GM18505 (cell line): ENCODE data around the gene RASAL3.

Experiments
- ATAC-seq: cut with Tn5 transposase; IDR thresholded peaks from one replicate; pipeline ENCODE4 v1.9.1; 2021; ENCODE audit not compliant: unreplicated experiment
- POLR2A ChIP-seq: IDR thresholded peaks from 4 replicates; pipeline ENCODE4 v1.6.1; 2011; ENCODE audit warnings: borderline replicate concordance; ENCODE audit not compliant: insufficient read depth, insufficient read length; ENCODE audit errors: extremely low read depth

Gene RASAL3

DNA sequence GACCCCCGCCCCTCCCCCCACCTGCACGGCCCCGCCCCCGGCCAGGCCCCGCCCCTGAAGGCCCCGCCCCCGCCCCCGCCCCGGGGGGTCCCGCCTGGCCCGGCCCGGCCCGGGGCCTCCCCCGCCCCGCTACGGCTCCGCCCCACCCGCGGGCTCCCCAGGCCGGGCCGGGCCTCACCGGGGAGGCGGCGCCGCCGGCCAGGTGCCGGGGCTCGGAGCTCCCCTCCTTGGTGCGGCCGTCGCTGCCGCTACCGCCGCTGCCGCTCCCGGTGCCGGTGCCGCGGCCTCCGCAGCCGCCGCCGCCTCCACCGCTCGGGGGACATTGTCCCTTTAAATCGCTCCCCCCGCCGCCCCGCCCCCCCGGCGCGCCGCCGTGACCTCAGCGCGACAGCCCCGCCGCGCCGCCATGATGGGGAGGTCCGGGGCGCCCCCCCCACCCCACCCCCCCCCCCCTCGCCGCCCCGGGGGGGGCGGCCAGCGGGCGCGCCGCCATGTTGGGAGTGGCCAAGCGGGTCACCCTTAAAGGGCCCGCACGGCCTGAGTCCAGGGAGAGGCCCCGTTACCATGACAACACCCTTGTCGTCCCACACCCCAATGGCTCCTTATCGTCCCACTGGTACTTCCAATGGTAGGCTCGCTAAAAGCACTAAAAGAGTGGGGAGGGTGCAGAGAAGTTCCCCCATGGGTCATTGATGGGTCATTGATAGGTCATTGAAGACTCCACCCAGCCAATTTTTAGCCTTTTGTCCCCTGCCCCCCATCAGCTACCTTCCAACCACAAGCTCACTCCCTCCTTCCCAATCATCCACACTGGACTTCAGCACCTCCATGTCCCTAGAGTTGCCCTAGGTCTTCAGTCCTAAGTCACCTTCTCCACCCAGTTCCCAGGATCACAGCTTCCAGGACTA, 14.5 kb downstream of the RASAL3 start, which contains the start of gene WIZ:
Gene WIZ, minus strand, starts transcription at position 337 of the 908 bp plus-strand sequence. CDS start 1,649 bp downstream, outside the sequence.
- ATAC-seq, result peak; percentile 41
- no peak for TF ChIP-seq POLR2A

DNA sequence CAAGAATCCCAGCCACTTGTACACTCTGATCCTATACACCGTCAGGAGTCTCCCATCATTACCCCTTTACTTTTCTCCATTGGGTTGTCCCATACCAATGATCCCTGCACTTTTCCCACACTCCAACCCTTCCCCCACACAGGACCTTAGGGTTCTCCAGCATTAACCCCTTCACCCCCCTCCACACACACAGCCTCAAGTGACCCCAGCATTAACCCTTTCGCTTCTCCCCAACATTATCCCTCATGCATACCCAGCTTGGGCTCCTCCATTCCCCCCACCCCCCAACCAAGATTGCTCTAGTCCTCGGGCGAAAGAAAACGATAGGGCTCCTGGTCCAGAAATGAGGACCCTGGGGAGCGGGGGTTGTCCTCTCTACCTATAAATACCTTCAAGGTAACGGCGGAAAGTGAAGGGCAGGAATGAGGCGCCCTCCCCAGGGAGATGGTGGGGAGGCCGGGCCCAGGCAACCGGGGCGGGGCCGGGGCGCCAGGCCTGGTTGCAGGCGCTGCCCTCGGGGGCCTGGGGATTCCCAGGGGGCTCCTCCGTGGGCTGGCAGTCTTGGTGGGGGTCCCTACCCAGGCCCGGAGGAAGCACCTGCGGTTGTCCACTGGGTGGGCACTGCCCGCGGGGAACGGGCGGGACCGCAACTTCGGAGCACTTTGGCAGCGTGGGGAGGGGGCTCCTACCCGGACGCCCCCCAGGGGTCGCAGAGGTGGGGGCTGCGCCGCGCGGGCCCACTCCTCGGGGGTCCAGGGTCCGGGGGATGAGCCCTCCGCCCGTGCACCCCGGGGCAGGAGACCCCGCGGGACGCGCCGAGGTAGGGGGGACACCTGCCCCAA, 15.3 kb downstream of the RASAL3 start:
- no peak for TF ChIP-seq POLR2A
- ATAC-seq, result no peak

- TF ChIP-seq POLR2A, result no peak
- no peak for ATAC-seq
Observed at GRCh38 chr19:15448044-15448777, 16.1 kb downstream of the RASAL3 start.

- no peak for TF ChIP-seq POLR2A
- no peak for ATAC-seq
Observed at GRCh38 chr19:15447057-15447456, 17.3 kb downstream of the RASAL3 start.

DNA sequence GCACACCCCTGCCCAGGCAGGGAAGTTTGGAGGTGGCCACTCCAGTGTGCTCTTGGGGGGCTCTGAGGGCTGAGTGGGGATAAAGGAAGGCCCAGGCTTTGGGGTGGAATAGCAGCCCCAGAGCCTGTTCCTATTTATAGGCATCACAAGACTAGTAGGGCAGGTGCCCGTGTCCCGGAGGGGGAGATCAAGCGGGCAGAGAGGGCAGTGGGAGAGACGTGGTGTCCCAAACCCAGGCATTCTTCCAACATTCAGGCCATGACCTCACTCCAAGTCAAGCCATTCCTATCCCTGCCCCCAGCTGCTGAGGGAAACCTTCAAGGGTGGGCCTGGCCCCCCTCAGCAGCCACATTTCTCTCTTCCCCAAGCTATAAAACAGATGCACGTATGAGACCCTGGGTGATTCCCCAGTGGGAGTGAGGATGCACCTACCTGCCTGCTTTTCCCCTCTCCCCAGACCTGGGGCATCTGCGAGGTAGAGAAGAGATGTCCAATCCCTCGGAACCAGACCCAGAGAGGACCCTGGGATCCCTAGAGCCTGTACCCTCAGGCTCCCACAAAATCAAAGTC, 18.5 kb downstream of the RASAL3 start:
- no peak for ATAC-seq
- TF ChIP-seq POLR2A, result no peak

- no peak for ATAC-seq
- TF ChIP-seq POLR2A, result no peak
Observed at GRCh38 chr19:15445227-15445605, 19.1 kb downstream of the RASAL3 start.

DNA sequence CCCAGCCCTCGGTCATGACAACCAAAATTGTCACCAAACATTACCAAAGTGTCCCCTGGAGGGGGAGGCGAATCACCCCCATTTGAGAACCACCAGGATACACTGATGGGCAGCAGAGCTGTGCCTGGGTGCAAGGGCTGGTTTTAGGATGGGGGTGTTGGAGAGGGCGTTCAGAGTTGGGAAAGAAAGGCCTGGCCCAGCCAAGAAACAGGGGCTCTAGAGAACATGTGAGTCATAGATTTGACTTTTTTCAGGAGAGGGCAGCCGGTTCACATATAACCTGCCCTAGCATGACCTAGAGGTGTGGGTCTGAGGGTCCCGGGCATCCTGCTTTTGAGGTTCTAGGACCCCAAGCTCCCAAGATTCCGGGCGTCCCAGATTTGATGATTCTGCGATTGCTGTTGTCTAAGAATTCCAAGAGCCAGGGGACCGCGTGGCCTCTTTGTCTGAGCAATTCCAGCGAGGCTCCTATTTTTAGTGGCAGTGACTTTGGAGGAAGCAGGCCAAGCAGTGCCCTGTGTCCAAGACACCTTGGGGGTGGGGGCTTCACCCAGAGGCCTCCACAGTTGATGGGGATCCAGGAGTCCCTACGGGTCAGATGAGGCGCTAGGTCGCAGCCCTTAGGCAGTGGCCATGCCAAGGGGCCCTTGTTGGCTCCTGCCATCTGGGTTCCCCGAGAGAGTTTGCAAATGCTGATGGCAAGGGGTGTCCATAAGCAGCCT, 19.7 kb downstream of the RASAL3 start:
- ATAC-seq, result no peak
- no peak for TF ChIP-seq POLR2A

DNA sequence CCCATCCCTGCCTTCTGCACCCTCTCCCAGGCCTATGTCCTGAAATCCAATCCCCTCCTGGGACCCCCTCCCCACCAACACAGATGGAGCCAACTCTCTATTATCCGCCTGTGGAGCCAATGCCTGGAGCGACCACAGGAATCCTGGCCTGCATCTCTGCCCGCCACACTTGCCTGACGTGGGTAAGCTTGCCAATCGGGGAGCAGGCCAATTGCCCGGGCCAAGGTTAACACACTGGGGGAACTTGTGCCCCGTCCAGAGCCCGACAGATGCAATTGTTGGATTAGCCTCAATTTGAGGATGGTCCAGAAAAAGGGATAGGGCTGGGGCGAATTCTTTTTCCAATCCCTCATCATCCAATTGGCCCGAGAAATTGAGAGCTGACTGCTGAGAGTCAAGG, 20.5 kb downstream of the RASAL3 start:
- TF ChIP-seq POLR2A, result no peak
- no peak for ATAC-seq

DNA sequence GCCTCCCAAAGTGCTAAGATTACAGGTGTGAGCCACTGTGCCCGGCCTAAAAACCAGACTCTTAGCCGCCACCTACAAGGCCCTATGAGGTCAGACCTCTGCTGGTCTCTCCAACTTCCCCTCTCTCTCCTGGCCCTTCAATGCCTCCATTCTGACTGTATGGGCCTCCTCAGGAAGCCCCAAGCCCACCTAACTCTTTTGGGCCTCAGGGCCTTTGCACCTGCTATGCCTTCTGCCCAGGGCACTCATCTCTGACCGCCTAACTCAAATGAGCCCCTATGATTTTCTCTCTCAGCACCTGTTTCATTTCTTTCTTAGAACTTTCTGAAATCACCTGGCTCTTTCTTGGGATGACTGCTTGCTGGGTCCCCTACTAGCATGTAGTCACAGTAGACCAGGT, 21.0 kb downstream of the RASAL3 start:
- no peak for ATAC-seq
- TF ChIP-seq POLR2A, result no peak

DNA sequence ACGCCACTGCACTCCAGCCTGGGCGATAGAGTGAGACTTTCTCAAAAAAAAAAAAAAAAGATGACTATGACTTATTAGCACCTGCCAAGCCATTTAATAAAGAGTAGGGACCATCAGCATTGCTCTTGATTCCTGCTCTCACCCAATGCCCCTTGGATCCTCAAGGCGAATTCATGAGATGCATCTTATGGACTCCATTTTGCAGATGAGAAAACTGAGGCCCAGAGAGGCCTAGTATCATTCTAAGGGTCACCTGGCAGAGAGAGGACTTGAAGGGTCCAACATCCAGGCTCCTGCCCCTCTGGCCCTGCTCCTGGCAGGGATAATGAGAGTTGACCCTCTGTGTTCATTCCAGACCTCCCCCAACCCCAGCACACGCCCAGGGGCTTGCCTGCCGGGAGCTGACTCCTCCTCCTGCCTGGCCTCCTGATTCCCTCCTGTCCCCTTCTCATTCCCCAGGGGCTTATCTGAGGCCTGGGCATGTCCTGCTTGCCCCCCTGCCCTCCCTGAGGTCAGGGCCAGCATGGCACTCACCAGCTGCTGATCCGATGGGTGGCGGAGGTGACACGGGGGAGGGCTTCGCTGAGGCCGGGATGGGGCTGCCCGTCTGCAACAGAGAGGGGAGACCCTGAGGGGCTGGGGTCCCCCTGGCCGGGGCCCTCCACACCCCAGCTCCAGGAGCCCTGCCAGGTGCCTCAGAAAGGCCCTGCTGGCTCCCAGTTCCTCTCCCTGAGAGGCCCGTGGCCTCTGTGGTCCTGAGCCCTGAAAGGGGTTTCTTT, 22.0 kb downstream of the RASAL3 start:
- no peak for TF ChIP-seq POLR2A
- ATAC-seq, result no peak

- TF ChIP-seq POLR2A, result no peak
- ATAC-seq, result no peak
Observed at GRCh38 chr19:15441317-15441716, 23.0 kb downstream of the RASAL3 start.

- TF ChIP-seq POLR2A, result no peak
- no peak for ATAC-seq
Observed at GRCh38 chr19:15439821-15440641, 24.3 kb downstream of the RASAL3 start.
